Nephron (organoid): ENCODE results near the gene LRRC8D.

Source experiments
- H3K27ac Mint-ChIP-seq, 3 experiments: 2 replicates each; pipeline ENCODE4 v1.8.0; 2020; ENCODE audit warnings: mixed read lengths in 3 of 3, mild to moderate bottlenecking in 2 of 3, moderate library complexity in 1 of 3
- H3K27me3 Mint-ChIP-seq: 2 replicates; pipeline ENCODE4 v1.8.0; 2021; ENCODE audit warnings: low read depth, mild to moderate bottlenecking, moderate library complexity, mixed read lengths
- H3K36me3 Mint-ChIP-seq: 2 replicates; pipeline ENCODE4 v1.8.0; 2020; ENCODE audit warnings: low read depth, mixed read lengths
- H3K4me1 Mint-ChIP-seq: 2 replicates; pipeline ENCODE4 v1.8.0; 2020; ENCODE audit warnings: mixed read lengths
- H3K4me3 Mint-ChIP-seq, 3 experiments: 2 replicates each; pipeline ENCODE4 v1.8.0; 2020; ENCODE audit warnings: mild to moderate bottlenecking in 3 of 3, mixed read lengths in 3 of 3, moderate library complexity in 2 of 3
- H3K9me3 Mint-ChIP-seq: 2 replicates; pipeline ENCODE4 v1.8.0; 2020; ENCODE audit warnings: mixed read lengths
- CTCF ChIP-seq, 3 experiments: fragments of 200-600 bp; sonication (generic); IDR thresholded peaks; one replicate each; pipeline ENCODE4 v1.5.0; 2021; ENCODE audit warnings: antibody characterized with exemption in 3 of 3; ENCODE audit not compliant: unreplicated experiment in 3 of 3

The LRRC8D gene

GRCh38 chr1:89892816-89893215, 72.0 kb downstream of the LRRC8D start:
- TF ChIP-seq CTCF (IDR thresholded peaks at IDR 0.05; ENCODE audit: unreplicated experiment in 3 of 3), result no peak
- peaks cover 6% of the 10 kb centered on the region for H3K4me1 Mint-ChIP-seq
- peaks cover 3% of the 10 kb centered on the region for H3K9me3 Mint-ChIP-seq
- no peak overlapping the region for H3K4me3 Mint-ChIP-seq
- no peak overlapping the region for H3K27ac Mint-ChIP-seq
- no peaks in the 10 kb centered on the region for H3K27me3 Mint-ChIP-seq
- H3K36me3 Mint-ChIP-seq, result peaks cover 13% of the 10 kb centered on the region

GRCh38 chr1:89894210-89895201, 73.7 kb downstream of the LRRC8D start:
- H3K4me3 Mint-ChIP-seq, result no peak overlapping the region
- peaks cover 6% of the 10 kb centered on the region for H3K4me1 Mint-ChIP-seq
- peaks cover 3% of the 10 kb centered on the region for H3K9me3 Mint-ChIP-seq
- peak overlapping the region in 1 of 3 experiments; percentile 2 for H3K27ac Mint-ChIP-seq
- no peaks in the 10 kb centered on the region for H3K27me3 Mint-ChIP-seq
- peaks cover 13% of the 10 kb centered on the region for H3K36me3 Mint-ChIP-seq
- no peak for TF ChIP-seq CTCF (IDR thresholded peaks at IDR 0.05; ENCODE audit: unreplicated experiment in 3 of 3)

- Mint-ChIP-seq H3K27me3 (peaks cover 3% of the 10 kb centered on the region), H3K9me3 (no peaks in the 10 kb centered on the region), H3K36me3 (peaks cover 9% of the 10 kb centered on the region), H3K4me3 (no peak overlapping the region), H3K4me1 (peaks cover 6% of the 10 kb centered on the region), H3K27ac (no peak overlapping the region)
- TF ChIP-seq CTCF (IDR thresholded peaks at IDR 0.05; ENCODE audit: unreplicated experiment in 3 of 3), result no peak
Observed at GRCh38 chr1:89896105-89896942, 75.5 kb downstream of the LRRC8D start.

GRCh38 chr1:89897347-89898133, 76.7 kb downstream of the LRRC8D start:
- Mint-ChIP-seq H3K4me3 (no peak overlapping the region), H3K27ac (no peak overlapping the region), H3K9me3 (no peaks in the 10 kb centered on the region), H3K4me1 (peaks cover 6% of the 10 kb centered on the region), H3K27me3 (peaks cover 3% of the 10 kb centered on the region), H3K36me3 (peaks cover 4% of the 10 kb centered on the region)
- no peak for TF ChIP-seq CTCF (IDR thresholded peaks at IDR 0.05; ENCODE audit: unreplicated experiment in 3 of 3)

GRCh38 chr1:89898150-89898549, 77.3 kb downstream of the LRRC8D start:
- peaks cover under 1% of the 10 kb centered on the region for H3K36me3 Mint-ChIP-seq
- no peaks in the 10 kb centered on the region for H3K9me3 Mint-ChIP-seq
- H3K4me3 Mint-ChIP-seq, result no peak overlapping the region
- no peak overlapping the region for H3K27ac Mint-ChIP-seq
- H3K27me3 Mint-ChIP-seq, result peaks cover 3% of the 10 kb centered on the region
- TF ChIP-seq CTCF (IDR thresholded peaks at IDR 0.05; ENCODE audit: unreplicated experiment in 3 of 3), result no peak
- H3K4me1 Mint-ChIP-seq, result peaks cover 6% of the 10 kb centered on the region
